ENCODE results near the gene CLCN4.

Gene CLCN4

GRCh38 chrX:10183760-10184159 is 27.0 kb downstream of the CLCN4 start:
- no peak overlapping the region for H3K27ac ChIP-seq
- TF ChIP-seq ZFX (IDR thresholded peaks at IDR 0.05; ENCODE audit: borderline replicate concordance) (no peak), CTCF (IDR thresholded peaks at IDR 0.05) (no peak)

- TF ChIP-seq CTCF (IDR thresholded peaks at IDR 0.05), result no peak
- no peak for TF ChIP-seq ZFX (IDR thresholded peaks at IDR 0.05; ENCODE audit: borderline replicate concordance)
Observed at GRCh38 chrX:10184411-10184810, 27.6 kb downstream of the CLCN4 start.

GRCh38 chrX:10186355-10186754 is 29.6 kb downstream of the CLCN4 start:
- no peak for TF ChIP-seq ZFX (IDR thresholded peaks at IDR 0.05; ENCODE audit: borderline replicate concordance)
- TF ChIP-seq CTCF (IDR thresholded peaks at IDR 0.05), result no peak
- H3K27ac ChIP-seq, result no peak overlapping the region

More at GRCh38 chrX:10184411-10184810, 27.6 kb downstream of the CLCN4 start:
- no peak overlapping the region for H3K27ac ChIP-seq

- no peak overlapping the region for H3K27ac ChIP-seq
- TF ChIP-seq CTCF (IDR thresholded peaks at IDR 0.05) (no peak), ZFX (IDR thresholded peaks at IDR 0.05; ENCODE audit: borderline replicate concordance) (no peak)
Observed at GRCh38 chrX:10187421-10187820, 30.6 kb downstream of the CLCN4 start.

GRCh38 chrX:10189317-10190268 is 32.8 kb downstream of the CLCN4 start:
- H3K27ac ChIP-seq, result no peak overlapping the region
- peak; percentile 23 for TF ChIP-seq CTCF (IDR thresholded peaks at IDR 0.05)
- TF ChIP-seq ZFX (IDR thresholded peaks at IDR 0.05; ENCODE audit: borderline replicate concordance), result no peak

GRCh38 chrX:10190367-10190766 is 33.6 kb downstream of the CLCN4 start:
- no peak overlapping the region for H3K27ac ChIP-seq
- no peak for TF ChIP-seq ZFX (IDR thresholded peaks at IDR 0.05; ENCODE audit: borderline replicate concordance)
- TF ChIP-seq CTCF (IDR thresholded peaks at IDR 0.05), result peak; percentile 53

- no peak overlapping the region for H3K27ac ChIP-seq
- TF ChIP-seq ZFX (IDR thresholded peaks at IDR 0.05; ENCODE audit: borderline replicate concordance) (no peak), CTCF (IDR thresholded peaks at IDR 0.05) (no peak)
Observed at GRCh38 chrX:10193587-10193986, 36.8 kb downstream of the CLCN4 start.

Measured in 22Rv1 (cell line).